ENCODE data around the gene RASGEF1B. TPM values are rescaled to one million over a fixed set of nuclear protein-coding genes. Genes with fewer than 3 reads are reported as not detected.

The RASGEF1B gene
- total and polyA plus RNA-seq, 8 donors: 5.4 to 56.8 (median 9.4) TPM

DNA sequence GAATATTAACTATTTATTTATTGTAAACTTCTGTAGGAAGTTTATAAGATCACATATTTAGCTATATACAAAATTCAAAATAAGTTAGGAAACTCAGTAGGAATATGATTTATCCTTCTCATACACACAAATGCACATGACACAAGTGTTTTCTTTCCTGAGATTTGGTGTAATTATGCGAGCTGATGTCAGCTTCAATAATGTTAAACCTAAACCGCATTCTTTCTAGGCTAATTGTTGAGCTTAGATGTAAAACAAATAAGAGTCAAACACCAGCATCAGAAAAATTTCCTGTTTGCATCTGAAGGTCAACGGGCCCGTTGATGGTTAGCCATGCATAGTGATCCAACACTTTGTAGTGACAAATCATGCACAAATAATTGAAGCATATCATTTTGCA, 30.8 kb downstream of the RASGEF1B start:
- no peaks in the 10 kb centered on the region for H3K27me3 ChIP-seq
- no peaks in the 10 kb centered on the region for H3K4me1 ChIP-seq
- H3K36me3 ChIP-seq: peaks cover 27 to 97% (median 87%) of the 10 kb centered on the region in 4 donors
- TF ChIP-seq EP300 (IDR thresholded peaks at IDR 0.05): no peak
- no peak overlapping the region for H3K4me3 ChIP-seq
- H3K27ac ChIP-seq: no peak overlapping the region
- WGBS, 5 donors: 67 to 80% (median 77%) methylated on average over 4 of the region's 4 CpGs
- intact Hi-C loops (cut with DNase I; ENCODE audit: low total_unique reads): no loop called here
- H3K9me3 ChIP-seq: no peaks in the 10 kb centered on the region
- DNase-seq: no peak

DNA sequence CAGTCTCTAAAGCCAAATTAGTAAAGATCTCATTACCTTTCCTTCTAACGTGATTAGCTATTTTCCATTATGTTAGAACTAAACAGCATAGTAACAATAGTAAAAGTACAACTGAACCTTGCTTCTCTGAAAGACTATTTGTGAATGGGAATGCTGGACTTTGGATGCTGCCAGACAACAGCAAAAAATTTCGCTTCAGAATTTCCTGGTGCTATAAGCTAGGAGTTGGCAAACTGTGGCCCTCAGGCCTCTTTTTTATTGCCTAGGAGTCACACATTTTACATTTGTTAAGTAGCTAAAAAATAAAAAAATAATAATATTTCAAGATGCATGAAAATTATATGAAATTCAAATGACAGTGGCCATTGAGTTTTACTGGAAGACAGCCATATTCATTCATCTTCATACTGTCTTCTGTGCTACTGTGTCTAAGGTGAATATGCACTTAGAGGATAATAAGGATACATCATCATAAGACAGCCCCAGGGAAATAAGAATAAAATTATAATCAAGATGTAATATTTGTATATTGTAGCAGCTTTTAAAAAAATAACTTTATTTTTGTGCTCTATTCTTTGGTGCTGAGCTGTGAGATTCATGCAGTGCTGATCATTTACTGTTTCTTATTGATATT, 34.6 kb downstream of the RASGEF1B start:
- Histone ChIP-seq H3K27ac (no peak overlapping the region), H3K4me3 (no peak overlapping the region), H3K4me1 (peaks cover 0 to 15% (median 0%) of the 10 kb centered on the region in 4 donors), H3K36me3 (peaks cover 19 to 88% (median 76%) of the 10 kb centered on the region in 4 donors), H3K9me3 (no peaks in the 10 kb centered on the region), H3K27me3 (no peaks in the 10 kb centered on the region)
- no peak for DNase-seq
- 64 to 82% (median 66%) methylated on average over 2 of the region's 2 CpGs for WGBS, 5 donors
- TF ChIP-seq, protein P1, sequence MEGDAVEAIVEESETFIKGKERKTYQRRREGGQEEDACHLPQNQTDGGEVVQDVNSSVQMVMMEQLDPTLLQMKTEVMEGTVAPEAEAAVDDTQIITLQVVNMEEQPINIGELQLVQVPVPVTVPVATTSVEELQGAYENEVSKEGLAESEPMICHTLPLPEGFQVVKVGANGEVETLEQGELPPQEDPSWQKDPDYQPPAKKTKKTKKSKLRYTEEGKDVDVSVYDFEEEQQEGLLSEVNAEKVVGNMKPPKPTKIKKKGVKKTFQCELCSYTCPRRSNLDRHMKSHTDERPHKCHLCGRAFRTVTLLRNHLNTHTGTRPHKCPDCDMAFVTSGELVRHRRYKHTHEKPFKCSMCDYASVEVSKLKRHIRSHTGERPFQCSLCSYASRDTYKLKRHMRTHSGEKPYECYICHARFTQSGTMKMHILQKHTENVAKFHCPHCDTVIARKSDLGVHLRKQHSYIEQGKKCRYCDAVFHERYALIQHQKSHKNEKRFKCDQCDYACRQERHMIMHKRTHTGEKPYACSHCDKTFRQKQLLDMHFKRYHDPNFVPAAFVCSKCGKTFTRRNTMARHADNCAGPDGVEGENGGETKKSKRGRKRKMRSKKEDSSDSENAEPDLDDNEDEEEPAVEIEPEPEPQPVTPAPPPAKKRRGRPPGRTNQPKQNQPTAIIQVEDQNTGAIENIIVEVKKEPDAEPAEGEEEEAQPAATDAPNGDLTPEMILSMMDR (IDR thresholded peaks at IDR 0.05): no peak
- no peak for TF ChIP-seq EP300 (IDR thresholded peaks at IDR 0.05)
- intact Hi-C loops (cut with DNase I; ENCODE audit: low total_unique reads): no loop called here

DNA sequence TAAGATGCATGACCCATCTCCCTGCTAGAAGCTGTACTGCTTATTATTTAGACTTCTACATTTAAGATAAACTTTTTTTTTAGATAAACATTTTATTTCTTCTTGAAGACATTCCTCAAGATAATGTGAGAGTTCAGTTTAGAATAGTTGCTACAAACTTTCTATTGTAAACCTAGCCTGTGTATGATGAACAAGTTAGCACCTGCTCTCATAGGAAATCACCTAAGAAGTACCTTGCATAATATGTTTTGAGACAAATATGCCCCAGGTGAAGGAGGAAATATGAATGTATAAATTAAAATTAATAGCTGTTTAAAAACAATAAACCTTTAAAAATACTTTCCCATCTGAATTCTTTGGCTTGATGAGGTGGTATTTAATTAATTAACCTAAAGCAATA, 35.6 kb downstream of the RASGEF1B start:
- no peaks in the 10 kb centered on the region for H3K9me3 ChIP-seq

DNA sequence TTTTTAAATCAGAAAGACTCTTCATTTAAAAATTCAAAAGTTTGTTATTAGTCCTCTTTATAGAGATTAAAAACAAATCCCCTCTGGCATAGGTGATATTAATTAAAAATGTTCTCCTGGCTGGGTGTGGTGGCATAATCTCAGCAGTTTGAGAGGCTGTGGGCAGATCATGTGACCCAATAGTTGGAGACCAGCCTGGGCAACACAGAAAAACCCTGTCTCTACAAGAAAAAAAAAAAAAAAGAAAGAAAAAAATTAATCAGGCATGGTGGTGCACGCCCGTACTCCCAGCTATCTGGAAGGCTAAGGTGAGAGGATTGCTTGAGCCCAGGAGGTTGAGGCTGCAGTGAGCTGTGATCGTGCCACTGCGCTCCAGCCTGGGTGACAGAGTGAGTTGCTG, 38.9 kb downstream of the RASGEF1B start:
- Histone ChIP-seq H3K36me3 (peaks cover 26 to 80% (median 68%) of the 10 kb centered on the region in 4 donors), H3K4me1 (peaks cover 0 to 24% (median 2%) of the 10 kb centered on the region in 4 donors)

More for the DNA sequence above, 35.6 kb downstream of the RASGEF1B start:
- Histone ChIP-seq H3K27me3 (no peaks in the 10 kb centered on the region), H3K4me1 (peaks cover 0 to 15% (median 0%) of the 10 kb centered on the region in 4 donors), H3K27ac (no peak overlapping the region), H3K36me3 (peaks cover 24 to 88% (median 76%) of the 10 kb centered on the region in 4 donors), H3K4me3 (no peak overlapping the region)
- TF ChIP-seq POLR2A (IDR thresholded peaks at IDR 0.05): no peak
- TF ChIP-seq POLR2AphosphoS5 (IDR thresholded peaks at IDR 0.05): no peak
- TF ChIP-seq, protein P1 (IDR thresholded peaks at IDR 0.05): no peak
- no peak for TF ChIP-seq EP300 (IDR thresholded peaks at IDR 0.05)
- DNase-seq: no peak
- intact Hi-C loops (cut with DNase I; ENCODE audit: low total_unique reads): no loop called here

More for the DNA sequence above, 38.9 kb downstream of the RASGEF1B start:
- no peak for TF ChIP-seq POLR2A (IDR thresholded peaks at IDR 0.05)
- no peak for TF ChIP-seq POLR2AphosphoS5 (IDR thresholded peaks at IDR 0.05)
- TF ChIP-seq, protein P1 (IDR thresholded peaks at IDR 0.05): no peak
- TF ChIP-seq EP300 (IDR thresholded peaks at IDR 0.05): no peak
- 66 to 84% (median 75%) methylated on average over 4 of the region's 4 CpGs for WGBS, 5 donors
- H3K9me3 ChIP-seq: no peaks in the 10 kb centered on the region
- no peak overlapping the region for H3K27ac ChIP-seq
- no peak for DNase-seq
- intact Hi-C loops (cut with DNase I; ENCODE audit: low total_unique reads): no loop called here
- H3K27me3 ChIP-seq: no peaks in the 10 kb centered on the region
- no peak overlapping the region for H3K4me3 ChIP-seq
